Upper lobe of left lung (tissue), 6 donors: ENCODE data around the gene IL18. TPM values are rescaled to one million over a fixed set of nuclear protein-coding genes. Genes with fewer than 3 reads are reported as not detected.
"Not testable (repeated sequence)": the region's sequence is repeated elsewhere in the genome, so short reads cannot be mapped to it uniquely, and the experiment has no call there.

Experiments
- ATAC-seq, 2 donors: fragments of 200-7000 bp; cut with Tn5 transposase; one replicate each; pipeline ENCODE4 v1.9.1; 2022; ENCODE audit warnings: mild to moderate bottlenecking in 2 of 2, moderate library complexity in 2 of 2; ENCODE audit not compliant: low FRiP score in 2 of 2
- DNase-seq, 2 donors: peaks; one replicate each; pipeline ENCODE4 v3.0.0-alpha.2; 2019 to 2020
- H3K27ac ChIP-seq, 4 donors: fragments of 200-600 bp; sonication (generic); one replicate each; pipeline ENCODE4 v1.5.1; 2016 to 2019
- H3K27me3 ChIP-seq, 4 donors: fragments of 200-600 bp; sonication (generic); one replicate each; pipeline ENCODE4 v1.5.1; 2017 to 2019
- H3K36me3 ChIP-seq, 4 donors: fragments of 200-600 bp; sonication (generic); one replicate each; pipeline ENCODE4 v1.5.1; 2016 to 2019
- H3K4me1 ChIP-seq, 4 donors: fragments of 200-600 bp; sonication (generic); one replicate each; pipeline ENCODE4 v1.5.1; 2018 to 2019
- H3K4me3 ChIP-seq, 4 donors: fragments of 200-600 bp; sonication (generic); one replicate each; pipeline ENCODE4 v1.5.1; 2017 to 2019; ENCODE audit warnings: mild to moderate bottlenecking in 2 of 4, moderate library complexity in 1 of 4
- H3K9me3 ChIP-seq, 4 donors: fragments of 200-600 bp; sonication (generic); one replicate each; pipeline ENCODE4 v1.5.1; 2018 to 2019
- CTCF ChIP-seq, 6 experiments: fragments of 450-650 bp in 4 of 6; fragments of 200-600 bp in 2 of 6; sonication (generic) in 2 of 6; IDR thresholded peaks; one replicate each; pipeline ENCODE4 v1.5.1; 2016 to 2019; ENCODE audit warnings: antibody characterized with exemption in 6 of 6
- EP300 ChIP-seq, 4 donors: sonication (generic); formaldehyde crosslinking; IDR thresholded peaks; one replicate each; pipeline ENCODE4 v1.5.1; 2017; ENCODE audit warnings: antibody characterized with exemption in 4 of 4, control low read depth in 2 of 4
- POLR2A ChIP-seq, 4 donors: fragments of 450-650 bp; IDR thresholded peaks; one replicate each; pipeline ENCODE4 v1.5.1; 2016 to 2017; ENCODE audit warnings: antibody characterized with exemption in 4 of 4, mild to moderate bottlenecking in 2 of 4
- POLR2AphosphoS5 ChIP-seq, 2 donors: sonication (generic); formaldehyde crosslinking; IDR thresholded peaks; one replicate each; pipeline ENCODE4 v1.5.1; 2017; ENCODE audit warnings: antibody characterized with exemption in 2 of 2
- WGBS, 2 donors: methylation state at CpG; one replicate each; pipeline ENCODE4 v1.1.5; 2017 to 2018; 5-methylcytosine and 5-hydroxymethylcytosine counted together
- small RNA-seq, 4 donors: library from RNA; depleted of rRNA; stranded (forward); fragments of <200 nt; gene quantifications; one replicate each; pipeline ENCODE3, GENCODE V24; 2016
- total RNA-seq, 6 donors: library from RNA; depleted of rRNA in 4 of 6; stranded (reverse); fragments of >200 nt in 4 of 6; gene quantifications; one replicate each; pipeline versions ENCODE4 v1.1.0 to v1.2.1, GENCODE V29; 2016 to 2021
- donor health status: DM: no; HTN: no; CAD: no; lungs with moderate emphysema.
- donor health status: DM: no; HTN: yes; CAD: no; lungs with severe emphysema.

Gene IL18
- total RNA-seq, 6 donors from 2014 or later = 37.1 to 75.4 (median 46.8) TPM

GRCh38 chr11:112103446-112103845, 60.4 kb downstream of the IL18 start:
- WGBS, 2 donors = 77 to 92% methylated on average over 6 of the region's 6 CpGs
- TF ChIP-seq POLR2AphosphoS5 (IDR thresholded peaks at IDR 0.05) (no peak), EP300 (IDR thresholded peaks at IDR 0.05) (no peak), CTCF (IDR thresholded peaks at IDR 0.05) (no peak), POLR2A (IDR thresholded peaks at IDR 0.05) (no peak)
- ATAC-seq = no peak
- Histone ChIP-seq H3K27ac (no peak overlapping the region), H3K4me3 (no peak overlapping the region), H3K27me3 (no peaks in the 10 kb centered on the region), H3K36me3 (peaks cover 0 to 4% (median 1%) of the 10 kb centered on the region in 4 donors), H3K9me3 (no peaks in the 10 kb centered on the region), H3K4me1 (no peaks in the 10 kb centered on the region)
- no peak for DNase-seq

- DNase-seq (no peak), ATAC-seq (no peak)
- 68 to 84% methylated on average over 2 of the region's 2 CpGs for WGBS, 2 donors
- Histone ChIP-seq H3K27ac (no peak overlapping the region), H3K36me3 (peaks cover 0 to 26% (median 10%) of the 10 kb centered on the region in 4 donors), H3K9me3 (no peaks in the 10 kb centered on the region), H3K4me3 (no peak overlapping the region), H3K4me1 (no peaks in the 10 kb centered on the region), H3K27me3 (no peaks in the 10 kb centered on the region)
- TF ChIP-seq CTCF (IDR thresholded peaks at IDR 0.05) (no peak), EP300 (IDR thresholded peaks at IDR 0.05) (no peak), POLR2A (IDR thresholded peaks at IDR 0.05) (no peak), POLR2AphosphoS5 (IDR thresholded peaks at IDR 0.05) (no peak)
These were observed 63.4 kb downstream of the IL18 start for GRCh38 chr11:112100462-112100861.

- DNase-seq = no peak
- Histone ChIP-seq H3K9me3 (no peaks in the 10 kb centered on the region), H3K4me3 (no peak overlapping the region), H3K4me1 (no peaks in the 10 kb centered on the region), H3K36me3 (peaks cover 6 to 51% (median 25%) of the 10 kb centered on the region in 4 donors), H3K27me3 (no peaks in the 10 kb centered on the region), H3K27ac (no peak overlapping the region)
- ATAC-seq = peak in 1 of 2 donors; percentile 19
- 91 to 93% methylated on average over 11 of the region's 11 CpGs for WGBS, 2 donors
- no peak for TF ChIP-seq EP300 (IDR thresholded peaks at IDR 0.05)
- TF ChIP-seq POLR2A (IDR thresholded peaks at IDR 0.05) = no peak
- TF ChIP-seq POLR2AphosphoS5 (IDR thresholded peaks at IDR 0.05) = no peak
- TF ChIP-seq CTCF (IDR thresholded peaks at IDR 0.05) = no peak
These were observed 66.0 kb downstream of the IL18 start for GRCh38 chr11:112097734-112098528.

GRCh38 chr11:112096194-112096593, 67.7 kb downstream of the IL18 start:
- DNase-seq = no peak
- TF ChIP-seq EP300 (IDR thresholded peaks at IDR 0.05) (no peak), POLR2A (IDR thresholded peaks at IDR 0.05) (no peak), CTCF (IDR thresholded peaks at IDR 0.05) (no peak), POLR2AphosphoS5 (IDR thresholded peaks at IDR 0.05) (no peak)
- Histone ChIP-seq H3K9me3 (no peaks in the 10 kb centered on the region), H3K36me3 (peaks cover 15 to 68% (median 41%) of the 10 kb centered on the region in 4 donors), H3K4me3 (no peak overlapping the region), H3K4me1 (no peaks in the 10 kb centered on the region), H3K27ac (no peak overlapping the region), H3K27me3 (no peaks in the 10 kb centered on the region)
- ATAC-seq = no peak

GRCh38 chr11:112095302-112095701, 68.6 kb downstream of the IL18 start:
- WGBS, 2 donors = 92% methylated on average over 2 of the region's 2 CpGs
- H3K9me3 ChIP-seq, H3K27ac ChIP-seq, H3K27me3 ChIP-seq, ATAC-seq, H3K4me1 ChIP-seq, DNase-seq, H3K4me3 ChIP-seq: not testable (repeated sequence)
- peaks cover 24 to 77% (median 48%) of the 10 kb centered on the region in 4 donors for H3K36me3 ChIP-seq

Small RNA genes lying within 50 kb of the gene (small RNA-seq; reads per million reads assigned to genes)
- 0 reads per million in 4 donors for gene MRPS36P4

Other genes with a start within 250 kb of the IL18 start
- gene C11orf52, start 245.2 kb downstream of the IL18 start, total RNA-seq = 10 to 100 TPM in 4 of 6 donors, 1 to 10 TPM in 2; 7.1 to 26.7 (median 11.3) TPM
- gene DIXDC1, start 226.8 kb downstream of the IL18 start, total RNA-seq = 10 to 100 TPM; 10.9 to 55.5 (median 15.7) TPM
- 10 to 100 TPM; 12.6 to 37.7 (median 27.2) TPM for gene DLAT, start 138.7 kb downstream of the IL18 start, total RNA-seq
- 10 to 100 TPM in 1 of 6 donors, 1 to 10 TPM in 5; 1.2 to 24.1 (median 4.0) TPM for gene PIH1D2, start 90.1 kb downstream of the IL18 start, total RNA-seq
- gene NKAPD1, start 89.8 kb downstream of the IL18 start, total RNA-seq = 10 to 100 TPM in 5 of 6 donors, 1 to 10 TPM in 1; 8.3 to 24.5 (median 14.9) TPM
- 10 to 100 TPM; 10.8 to 50.7 (median 31.3) TPM for gene TIMM8B, start 77.3 kb downstream of the IL18 start, total RNA-seq
- 100 to 1,000 TPM in 1 of 6 donors, 10 to 100 TPM in 5; 27.5 to 107 (median 78.8) TPM for gene SDHD, start 77.2 kb downstream of the IL18 start, total RNA-seq
- gene TEX12, start 3.3 kb upstream of the IL18 start, total RNA-seq = under 1 TPM in 2 of 6 donors, not detected in 4; 0.37 to 0.89 TPM
- 10 to 100 TPM in 2 of 6 donors, 1 to 10 TPM in 4; 2.1 to 18.2 (median 8.4) TPM for gene BCO2, start 11.4 kb upstream of the IL18 start, total RNA-seq
- gene PTS, start 62.3 kb upstream of the IL18 start, total RNA-seq = 10 to 100 TPM; 15.0 to 26.5 (median 21.2) TPM
- gene PLET1, start 96.8 kb upstream of the IL18 start, total RNA-seq = not detected